ENCODE data around the gene RASSF5.
A peak's percentile ranks its signal among the peaks of the same experiment; 100 is the strongest.

DNA sequence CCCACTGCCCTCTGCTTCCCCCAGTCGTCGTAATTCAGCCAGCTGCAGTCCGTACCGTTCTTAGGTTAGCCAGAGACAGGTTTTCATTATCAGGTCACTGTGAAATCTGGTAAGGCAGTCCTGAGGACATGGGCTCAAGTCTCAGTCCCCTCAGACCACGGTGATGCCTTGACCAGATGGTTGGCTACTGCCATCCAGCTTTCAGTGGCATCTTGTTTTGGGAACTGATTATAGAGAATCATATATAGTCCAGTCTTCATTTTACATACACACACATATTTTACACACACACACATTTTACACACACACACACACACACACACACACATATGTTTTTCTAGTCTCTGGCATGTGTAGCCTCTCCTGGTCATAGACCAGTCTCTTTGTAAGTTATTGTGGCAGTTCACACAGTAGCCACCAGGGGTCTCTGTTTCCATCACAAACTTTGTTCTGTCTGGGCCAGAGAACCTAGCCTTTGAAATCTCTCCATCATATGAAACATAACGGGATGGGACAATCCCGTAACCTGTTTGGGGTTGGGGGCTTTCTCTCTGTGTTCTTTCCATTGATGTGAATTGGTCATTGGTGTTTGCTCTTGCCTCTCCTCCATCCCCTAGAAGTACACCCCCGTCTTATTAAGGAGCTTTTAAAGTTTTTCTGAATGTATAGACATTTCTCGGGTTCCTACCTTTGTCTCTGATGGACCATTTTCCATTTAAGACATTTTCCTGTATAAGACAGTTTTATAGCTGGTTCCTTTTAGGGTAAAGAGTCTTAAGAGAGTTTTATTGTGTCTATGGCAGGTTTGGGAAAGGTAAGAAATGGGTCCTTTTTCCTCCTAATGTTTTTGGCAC, 45.5 kb upstream of the RASSF5 start:
- TF ChIP-seq, protein P1, sequence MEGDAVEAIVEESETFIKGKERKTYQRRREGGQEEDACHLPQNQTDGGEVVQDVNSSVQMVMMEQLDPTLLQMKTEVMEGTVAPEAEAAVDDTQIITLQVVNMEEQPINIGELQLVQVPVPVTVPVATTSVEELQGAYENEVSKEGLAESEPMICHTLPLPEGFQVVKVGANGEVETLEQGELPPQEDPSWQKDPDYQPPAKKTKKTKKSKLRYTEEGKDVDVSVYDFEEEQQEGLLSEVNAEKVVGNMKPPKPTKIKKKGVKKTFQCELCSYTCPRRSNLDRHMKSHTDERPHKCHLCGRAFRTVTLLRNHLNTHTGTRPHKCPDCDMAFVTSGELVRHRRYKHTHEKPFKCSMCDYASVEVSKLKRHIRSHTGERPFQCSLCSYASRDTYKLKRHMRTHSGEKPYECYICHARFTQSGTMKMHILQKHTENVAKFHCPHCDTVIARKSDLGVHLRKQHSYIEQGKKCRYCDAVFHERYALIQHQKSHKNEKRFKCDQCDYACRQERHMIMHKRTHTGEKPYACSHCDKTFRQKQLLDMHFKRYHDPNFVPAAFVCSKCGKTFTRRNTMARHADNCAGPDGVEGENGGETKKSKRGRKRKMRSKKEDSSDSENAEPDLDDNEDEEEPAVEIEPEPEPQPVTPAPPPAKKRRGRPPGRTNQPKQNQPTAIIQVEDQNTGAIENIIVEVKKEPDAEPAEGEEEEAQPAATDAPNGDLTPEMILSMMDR (IDR thresholded peaks at IDR 0.05): peak; percentile 68 to 76 (median 76)
- TF ChIP-seq POLR2A (IDR thresholded peaks at IDR 0.05): no peak

Measured in uterus (tissue), 2 donors.